Cardiac muscle cell (in vitro differentiated cells and primary cell): ENCODE data around the gene TMTC1. TPM values are rescaled to one million over a fixed set of nuclear protein-coding genes. Genes with fewer than 3 reads are reported as not detected.
"Not testable (repeated sequence)": the region's sequence is repeated elsewhere in the genome, so short reads cannot be mapped to it uniquely, and the experiment has no call there.

Experiments
- DNase-seq, 2 donors: peaks; one replicate each; pipeline versions ENCODE4 v3.0.0 to v3.0.0-alpha.2; 2010 to 2017; ENCODE audit warnings: low read depth in 1 of 2, low spot score in 1 of 2
- H3K27ac ChIP-seq: fragments of 200-600 bp; sonication (generic); 2 replicates; pipeline ENCODE4 v1.5.1; 2016
- H3K27me3 ChIP-seq: fragments of 200-600 bp; sonication (generic); 2 replicates; pipeline ENCODE4 v1.6.0; 2016; ENCODE audit warnings: control low read depth
- H3K36me3 ChIP-seq: fragments of 200-600 bp; sonication (generic); 2 replicates; pipeline ENCODE4 v1.5.1; 2016; ENCODE audit warnings: control low read depth
- H3K4me1 ChIP-seq: fragments of 200-600 bp; sonication (generic); 2 replicates; pipeline ENCODE4 v1.8.1; 2017; ENCODE audit warnings: low read depth, mild to moderate bottlenecking, mixed run types
- H3K4me3 ChIP-seq: fragments of 200-600 bp; sonication (generic); 2 replicates; pipeline ENCODE4 v1.5.1; 2016; ENCODE audit warnings: mild to moderate bottlenecking
- H3K9me3 ChIP-seq: fragments of 200-600 bp; sonication (generic); 2 replicates; pipeline ENCODE4 v1.5.1; 2017; ENCODE audit warnings: low read depth, mild to moderate bottlenecking, control low read depth
- polyA plus RNA-seq: library from polyadenylated mRNA; unstranded; fragments of >200 nt; fragmentation: Nextera tagmentation; extraction: Ambion mirVana; gene quantifications from 2 replicates; pipeline ENCODE4 v1.2.1, GENCODE V29; 2016
- total RNA-seq: library from RNA; depleted of rRNA; stranded (reverse); fragments of >200 nt; gene quantifications from 2 replicates; pipeline ENCODE4 v1.2.3, GENCODE V29; 2016
- TF ChIP-seq, protein P1 (sequence below): IDR thresholded peaks from 2 replicates; pipeline ENCODE4 v1.5.1; 2012; ENCODE audit warnings: low read depth, mild to moderate bottlenecking, low read length

Gene TMTC1
- total and polyA plus RNA-seq, 2 experiments from 2014 or later: 16.0 to 25.3 TPM

DNA sequence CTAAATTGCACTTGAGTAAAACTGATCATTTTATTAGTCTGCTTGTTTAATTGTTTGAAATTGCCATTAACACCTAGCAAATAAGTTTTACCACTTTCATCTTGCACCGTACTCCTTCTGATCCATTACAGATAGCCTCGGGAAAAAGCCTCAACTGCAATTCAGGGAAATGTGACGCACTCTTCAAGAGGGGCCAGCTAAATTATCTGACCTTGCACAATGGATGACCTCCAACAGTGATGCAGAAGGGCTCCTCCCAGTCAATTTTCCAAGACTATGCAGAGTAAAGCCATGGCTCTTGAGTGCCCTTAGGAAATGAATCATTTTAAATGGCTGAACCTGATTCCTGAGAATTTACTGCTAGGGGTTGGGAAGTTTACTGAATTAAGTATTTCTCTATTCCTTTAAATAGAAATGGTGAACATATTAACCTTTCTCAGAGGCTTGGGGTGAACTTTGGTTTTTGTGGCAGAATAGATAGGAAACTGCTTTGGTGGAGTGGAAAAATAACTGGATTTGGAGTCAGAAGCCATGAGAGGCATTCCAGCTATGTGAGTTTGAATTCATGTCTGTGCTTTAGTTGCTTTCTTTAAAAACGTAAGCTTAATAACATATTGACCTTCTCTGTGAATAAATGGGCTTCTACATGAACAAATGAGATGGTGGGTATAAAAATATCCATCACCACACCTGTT lies 221.5 kb downstream of the TMTC1 start:
- DNase-seq: peak; percentile 38 to 82
- Histone ChIP-seq H3K36me3 (no peaks in the 10 kb centered on the region), H3K4me3 (no peak overlapping the region), H3K27ac (no peak overlapping the region), H3K4me1 (peaks cover 30% of the 10 kb centered on the region), H3K27me3 (no peaks in the 10 kb centered on the region), H3K9me3 (no peaks in the 10 kb centered on the region)
- TF ChIP-seq, protein P1, sequence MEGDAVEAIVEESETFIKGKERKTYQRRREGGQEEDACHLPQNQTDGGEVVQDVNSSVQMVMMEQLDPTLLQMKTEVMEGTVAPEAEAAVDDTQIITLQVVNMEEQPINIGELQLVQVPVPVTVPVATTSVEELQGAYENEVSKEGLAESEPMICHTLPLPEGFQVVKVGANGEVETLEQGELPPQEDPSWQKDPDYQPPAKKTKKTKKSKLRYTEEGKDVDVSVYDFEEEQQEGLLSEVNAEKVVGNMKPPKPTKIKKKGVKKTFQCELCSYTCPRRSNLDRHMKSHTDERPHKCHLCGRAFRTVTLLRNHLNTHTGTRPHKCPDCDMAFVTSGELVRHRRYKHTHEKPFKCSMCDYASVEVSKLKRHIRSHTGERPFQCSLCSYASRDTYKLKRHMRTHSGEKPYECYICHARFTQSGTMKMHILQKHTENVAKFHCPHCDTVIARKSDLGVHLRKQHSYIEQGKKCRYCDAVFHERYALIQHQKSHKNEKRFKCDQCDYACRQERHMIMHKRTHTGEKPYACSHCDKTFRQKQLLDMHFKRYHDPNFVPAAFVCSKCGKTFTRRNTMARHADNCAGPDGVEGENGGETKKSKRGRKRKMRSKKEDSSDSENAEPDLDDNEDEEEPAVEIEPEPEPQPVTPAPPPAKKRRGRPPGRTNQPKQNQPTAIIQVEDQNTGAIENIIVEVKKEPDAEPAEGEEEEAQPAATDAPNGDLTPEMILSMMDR: no peak

DNA sequence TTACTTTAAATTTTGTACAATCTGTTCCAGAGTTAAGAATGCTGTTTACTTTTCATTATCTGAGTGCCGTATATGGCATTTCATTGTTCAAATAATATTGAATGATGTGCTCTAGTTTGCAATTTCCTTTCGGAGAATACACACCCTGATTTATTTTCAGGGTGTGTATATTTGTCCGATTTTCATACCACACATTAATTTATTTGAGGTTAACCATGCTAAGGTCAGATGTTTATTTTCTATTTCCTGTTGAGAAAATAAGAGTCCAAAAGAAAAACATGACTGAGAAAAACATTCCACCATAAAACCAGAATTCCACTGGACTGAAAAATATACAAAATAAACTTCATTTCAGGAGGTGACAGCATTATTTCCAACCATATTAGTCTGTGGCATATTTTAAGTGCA lies 222.1 kb downstream of the TMTC1 start:
- H3K27ac ChIP-seq: no peak overlapping the region
- no peaks in the 10 kb centered on the region for H3K36me3 ChIP-seq
- peaks cover 30% of the 10 kb centered on the region for H3K4me1 ChIP-seq

DNA sequence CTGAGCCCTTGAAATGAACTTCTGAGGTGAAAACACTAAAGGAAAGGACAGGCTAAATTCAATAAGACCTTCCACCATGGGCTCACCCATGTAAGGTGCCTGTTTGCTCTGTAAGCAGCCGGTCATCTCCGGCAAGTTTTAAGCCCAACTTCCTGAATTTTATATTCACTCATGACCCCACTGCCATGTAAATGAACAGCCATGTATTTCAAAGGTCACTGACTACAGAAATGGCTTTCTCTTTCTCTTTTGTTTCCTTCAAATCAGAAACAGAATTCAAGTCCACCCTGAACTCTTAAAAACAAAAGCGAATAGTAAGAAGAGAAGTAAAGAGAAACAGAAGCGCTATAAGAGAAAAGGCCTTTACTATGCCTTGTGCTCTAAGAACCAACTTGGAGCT lies 224.5 kb downstream of the TMTC1 start:
- H3K27ac ChIP-seq: peak overlapping the region; percentile 31
- no peak for DNase-seq

More for the DNA sequence above, 222.1 kb downstream of the TMTC1 start:
- Histone ChIP-seq H3K9me3 (no peaks in the 10 kb centered on the region), H3K4me3 (no peak overlapping the region), H3K27me3 (no peaks in the 10 kb centered on the region)
- DNase-seq: no peak
- TF ChIP-seq, protein P1: no peak

DNA sequence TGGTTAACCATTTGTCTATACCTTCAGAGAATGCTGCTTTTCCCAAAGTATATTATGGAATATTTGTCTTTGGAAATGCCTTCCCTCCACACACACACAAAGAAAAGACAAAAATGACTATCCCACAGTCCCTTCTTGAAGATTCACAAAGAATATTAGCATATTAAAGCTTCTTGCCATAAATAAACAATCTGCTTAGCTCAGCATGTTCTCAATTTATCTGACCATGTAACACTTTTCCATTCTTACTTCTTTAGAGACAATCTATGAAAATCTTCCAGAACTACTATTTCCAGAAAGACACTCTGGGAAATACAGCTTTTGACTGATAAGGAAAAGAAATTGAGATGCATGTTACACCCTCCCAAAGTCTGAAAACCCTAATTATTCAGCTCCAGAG lies 227.4 kb downstream of the TMTC1 start:
- TF ChIP-seq, protein P1: no peak
- Histone ChIP-seq H3K4me3 (no peak overlapping the region), H3K4me1 (peaks cover 8% of the 10 kb centered on the region), H3K27ac (no peak overlapping the region), H3K9me3 (no peaks in the 10 kb centered on the region), H3K27me3 (no peaks in the 10 kb centered on the region), H3K36me3 (no peaks in the 10 kb centered on the region)
- no peak for DNase-seq

More for the DNA sequence above, 224.5 kb downstream of the TMTC1 start:
- H3K4me1 ChIP-seq: peaks cover 30% of the 10 kb centered on the region
- H3K27me3 ChIP-seq: no peaks in the 10 kb centered on the region
- no peak overlapping the region for H3K4me3 ChIP-seq
- TF ChIP-seq, protein P1: no peak
- no peaks in the 10 kb centered on the region for H3K9me3 ChIP-seq
- no peaks in the 10 kb centered on the region for H3K36me3 ChIP-seq

DNA sequence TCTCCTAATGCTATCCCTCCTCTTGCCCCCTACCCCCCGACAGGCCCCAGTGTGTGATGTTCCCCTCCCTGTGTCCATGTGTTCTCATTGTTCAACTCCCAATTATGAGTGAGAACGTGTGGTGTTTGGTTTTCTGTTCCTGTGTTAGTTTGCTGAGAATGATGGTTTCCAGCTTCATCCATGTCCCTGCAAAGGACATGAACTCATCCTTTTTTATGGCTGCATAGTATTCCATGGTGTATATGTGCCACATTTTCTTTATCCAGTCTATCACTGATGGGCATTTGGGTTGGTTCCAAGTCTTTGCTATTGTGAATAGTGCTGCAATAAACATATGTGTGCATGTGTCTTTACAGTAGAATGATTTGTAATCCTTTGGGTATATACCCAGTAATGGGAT lies 228.3 kb downstream of the TMTC1 start:
- H3K4me3 ChIP-seq, H3K36me3 ChIP-seq, H3K27me3 ChIP-seq, H3K9me3 ChIP-seq, DNase-seq, H3K4me1 ChIP-seq, H3K27ac ChIP-seq: not testable (repeated sequence)

DNA sequence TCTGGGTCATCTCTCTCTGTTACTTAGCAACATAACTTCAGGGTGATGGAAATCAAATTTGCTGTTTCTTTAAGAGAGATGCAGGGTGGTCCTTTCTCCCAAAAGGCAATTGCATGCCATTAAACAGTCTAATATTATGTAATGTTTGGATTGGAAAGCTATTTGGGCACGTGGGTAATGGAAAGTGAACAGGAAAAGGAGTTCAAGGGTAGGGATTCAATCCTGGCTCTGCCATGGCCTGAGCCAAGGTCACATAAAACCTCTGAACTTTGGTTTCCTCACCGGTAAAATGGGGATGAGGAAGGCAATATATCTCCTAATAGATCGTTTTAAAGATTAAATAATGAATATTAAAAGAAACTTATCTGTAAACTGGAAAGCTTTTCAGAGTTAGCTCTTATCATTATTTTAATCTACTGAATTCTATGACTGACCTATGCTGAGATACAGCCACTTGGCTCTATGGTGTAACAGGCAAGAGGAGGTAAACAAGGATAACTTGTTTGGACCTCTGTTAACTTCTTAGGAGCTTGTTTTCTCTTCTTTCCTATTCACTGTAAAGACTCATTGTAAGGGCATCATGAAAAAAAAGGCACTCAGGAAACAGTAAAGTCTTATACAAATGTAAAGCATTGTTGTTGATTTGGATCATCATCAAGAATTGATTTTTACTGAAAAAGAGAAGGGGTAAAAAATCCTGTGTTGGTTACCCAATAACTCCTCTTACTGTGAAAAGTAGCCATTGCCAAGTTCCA lies 230.6 kb downstream of the TMTC1 start:
- TF ChIP-seq, protein P1: no peak
- no peaks in the 10 kb centered on the region for H3K27me3 ChIP-seq
- H3K4me1 ChIP-seq: no peaks in the 10 kb centered on the region
- no peak for DNase-seq
- H3K9me3 ChIP-seq: no peaks in the 10 kb centered on the region
- no peak overlapping the region for H3K4me3 ChIP-seq
- no peaks in the 10 kb centered on the region for H3K36me3 ChIP-seq
- H3K27ac ChIP-seq: no peak overlapping the region
